Right renal pelvis (tissue), 4 donors: ENCODE data around the gene CPT2. TPM values are rescaled to one million over a fixed set of nuclear protein-coding genes. Genes with fewer than 3 reads are reported as not detected.

Experiments
- DNase-seq, 4 donors: peaks; one replicate each; pipeline ENCODE4 v3.0.0-alpha.2; 2013; ENCODE audit warnings: low read depth in 4 of 4, low spot score in 3 of 4, missing footprints in 1 of 4
- polyA plus RNA-seq, 4 donors: library from polyadenylated mRNA; unstranded; fragments of 120-200 nt; gene quantifications; one replicate each; pipeline ENCODE4 v1.2.1, GENCODE V29; 2013; ENCODE audit not compliant: insufficient read length in 4 of 4

The CPT2 gene
- polyA plus RNA-seq, 4 donors: 27.4 to 33.8 (median 30.3) TPM

GRCh38 chr1:53210954-53211353 lies 14.3 kb downstream of the CPT2 start:
- DNase-seq: no peak

DNA sequence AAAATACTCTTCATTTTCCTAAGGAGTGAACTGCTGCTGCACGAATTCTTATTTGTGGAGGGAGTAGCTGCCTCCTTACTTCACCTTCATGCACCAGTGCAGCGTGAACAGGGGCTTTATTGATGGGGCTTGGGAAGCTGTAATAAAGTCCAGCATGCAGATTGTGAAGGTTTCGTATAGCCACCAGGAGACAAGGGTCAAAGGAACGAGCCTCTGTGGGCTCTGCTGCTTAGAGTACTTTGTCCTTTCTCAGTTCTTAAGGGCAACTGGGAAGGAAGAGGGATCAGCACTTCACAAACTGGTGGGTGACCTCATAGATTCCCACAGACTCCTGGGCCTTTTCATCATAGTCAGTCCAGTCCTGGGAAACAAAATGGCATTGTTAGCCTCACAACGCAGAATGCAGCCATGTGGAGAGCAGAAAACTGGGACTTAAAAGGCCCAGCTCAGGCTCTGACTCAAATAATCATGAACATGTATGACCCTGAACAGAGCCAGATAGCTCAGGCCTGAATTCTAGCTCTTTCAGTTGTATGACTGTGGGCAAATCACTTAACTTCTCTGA lies 17.8 kb downstream of the CPT2 start:
- DNase-seq: peak in 1 of 4 donors; percentile 1

- no peak for DNase-seq
Measured at GRCh38 chr1:53218201-53218600, 21.6 kb downstream of the CPT2 start.

DNA sequence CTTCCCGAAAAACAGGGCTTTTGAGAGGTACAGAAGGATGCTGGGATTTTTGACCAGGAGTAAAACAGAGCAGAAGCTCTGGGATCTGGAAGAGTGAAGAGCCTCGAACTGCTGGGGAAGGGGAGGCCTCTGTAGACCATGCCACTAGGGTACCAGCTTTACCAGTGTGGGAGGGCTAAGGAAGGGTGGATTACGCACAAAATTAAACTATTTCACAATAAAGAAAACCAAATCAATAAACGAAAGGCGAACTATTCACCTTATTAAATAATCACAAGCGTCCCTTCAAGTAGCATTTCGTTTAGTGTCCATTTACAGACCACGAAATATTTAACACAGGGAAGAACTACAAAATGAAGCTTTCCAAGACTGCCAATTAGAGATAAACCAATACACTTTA lies 23.1 kb downstream of the CPT2 start:
- peak in 1 of 4 donors; percentile 0 for DNase-seq

DNA sequence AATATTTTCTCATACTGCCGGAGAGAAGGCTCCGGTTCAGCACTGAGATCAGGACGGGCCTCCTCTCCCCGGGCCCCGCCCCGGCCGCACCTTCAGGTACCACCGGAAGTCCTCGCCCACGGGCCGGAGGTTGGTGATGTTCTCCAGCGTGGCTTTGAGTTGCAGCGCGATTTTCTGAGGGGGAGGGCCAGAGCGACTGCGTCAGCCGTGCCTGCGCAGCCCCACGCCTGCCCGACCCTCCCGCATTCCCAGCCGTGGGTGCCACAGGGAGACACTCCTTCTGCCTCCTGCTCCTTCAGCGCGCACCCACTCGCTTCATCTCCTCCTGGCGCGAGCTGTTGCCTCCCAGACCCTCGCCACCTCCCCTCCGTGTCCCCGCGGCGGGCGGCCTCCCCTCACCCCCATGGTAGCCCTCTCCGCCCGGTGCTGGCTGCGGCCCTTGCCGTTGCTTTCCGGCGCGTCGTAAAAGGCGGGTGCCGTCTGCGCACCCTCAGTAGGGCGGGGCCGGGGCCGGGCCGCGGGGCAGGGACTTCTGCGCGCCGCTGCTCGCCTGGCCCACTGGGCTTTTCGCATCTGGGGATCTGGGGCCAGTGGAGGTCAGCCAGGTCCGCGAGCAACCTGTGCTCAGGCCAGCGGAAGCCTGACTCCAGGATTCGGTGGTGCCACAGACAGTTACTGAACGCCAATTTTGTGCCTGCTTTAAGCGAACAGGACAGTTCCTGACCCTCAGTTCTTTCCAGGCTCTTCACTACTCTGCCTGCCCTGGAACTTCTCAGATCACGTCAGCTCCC lies 23.7 kb downstream of the CPT2 start, which contains the start of gene CZIB:
CZIB (minus strand) TSS at position 464 of the 791 bp plus-strand sequence; CDS start at position 405, 59 bp downstream.
- peak; percentile 83 to 91 (median 84) for DNase-seq

- no peak for DNase-seq
Measured at GRCh38 chr1:53220962-53221286, 24.3 kb downstream of the CPT2 start.

GRCh38 chr1:53237638-53238037 lies 41.0 kb downstream of the CPT2 start:
- no peak for DNase-seq

- DNase-seq: peak; percentile 89 to 98 (median 90)
Measured at GRCh38 chr1:53238197-53239155, 41.9 kb downstream of the CPT2 start, which contains the start of gene MAGOH. MAGOH (minus strand) TSS chr1:53238518; CDS start chr1:53238448, 70 bp downstream.

DNA sequence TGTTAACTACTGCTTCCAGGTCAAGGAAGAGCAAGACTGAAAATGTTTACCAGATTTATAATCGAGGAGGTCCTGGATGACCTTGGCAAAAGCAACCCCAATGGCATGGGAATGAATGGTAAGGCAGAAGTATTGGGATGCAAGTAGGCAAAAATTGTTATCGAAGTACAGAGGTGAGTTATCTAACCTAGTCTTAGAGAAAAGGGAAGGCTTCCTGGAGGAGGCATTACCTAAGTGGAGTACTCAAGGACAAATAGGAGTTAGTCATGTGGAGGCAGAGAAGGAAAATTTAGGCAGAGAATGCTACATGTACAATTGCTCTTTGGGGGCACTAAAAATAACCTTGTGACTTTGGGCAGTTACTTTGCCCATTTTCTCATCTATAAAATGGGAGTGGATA lies 45.2 kb downstream of the CPT2 start:
- no peak for DNase-seq

DNA sequence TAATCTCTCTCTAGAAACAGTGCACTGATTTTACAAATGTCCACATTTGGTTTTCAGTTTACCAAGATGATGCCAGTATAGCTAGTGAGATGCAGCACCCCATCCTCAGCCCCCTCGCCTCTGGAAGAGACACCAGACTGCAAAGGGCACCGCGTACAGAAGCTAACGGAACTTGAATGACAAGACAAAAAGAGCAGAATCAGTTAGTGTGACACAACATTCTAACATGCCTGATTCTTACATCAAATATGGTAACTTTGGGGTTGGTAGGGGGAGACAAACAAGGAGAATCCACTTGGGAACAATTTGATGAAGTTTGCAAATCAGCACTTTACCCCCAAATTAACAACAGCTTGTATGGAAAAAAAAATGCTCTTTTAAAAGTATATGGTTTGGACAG lies 45.8 kb downstream of the CPT2 start:
- no peak for DNase-seq

GRCh38 chr1:53244141-53244540 lies 47.5 kb downstream of the CPT2 start:
- DNase-seq: no peak

DNA sequence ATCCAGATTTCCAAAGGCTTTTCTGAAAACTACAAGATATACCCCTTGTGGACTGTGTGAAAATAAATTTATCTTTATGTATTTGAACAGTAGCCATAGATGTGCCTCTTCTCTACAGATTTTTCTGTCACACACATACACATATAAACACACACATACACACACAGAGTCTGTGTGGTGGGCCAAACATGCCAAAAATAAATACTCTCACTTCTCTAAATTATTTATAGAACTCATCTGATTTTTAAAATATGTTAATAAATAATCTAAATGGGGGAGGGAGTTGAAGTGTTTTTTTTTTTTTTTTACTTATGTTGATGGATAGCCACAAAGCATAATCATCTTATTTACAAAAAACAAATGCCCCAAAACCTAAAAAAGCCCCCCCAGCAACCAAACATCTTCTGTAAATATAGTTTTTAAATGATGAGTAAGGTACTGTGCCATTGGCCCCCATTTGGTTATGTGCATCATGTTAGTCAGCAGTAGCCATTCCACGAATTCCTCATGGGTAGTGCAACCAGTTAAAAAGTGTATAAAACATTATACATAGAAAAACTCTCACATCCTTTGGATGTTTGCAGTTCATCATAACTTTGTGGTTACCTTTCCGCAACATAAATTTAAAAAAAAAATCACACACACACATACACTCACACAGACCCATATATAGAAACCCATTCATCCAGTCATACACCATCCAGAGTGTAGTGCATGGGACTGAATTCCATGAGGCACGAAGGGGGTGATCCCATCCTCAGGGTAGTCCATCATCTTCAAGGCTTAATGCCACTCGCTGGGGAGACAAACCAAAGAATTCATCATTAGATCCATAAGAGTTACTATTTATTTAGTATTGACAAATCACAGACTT lies 49.9 kb downstream of the CPT2 start:
- no peak for DNase-seq

DNA sequence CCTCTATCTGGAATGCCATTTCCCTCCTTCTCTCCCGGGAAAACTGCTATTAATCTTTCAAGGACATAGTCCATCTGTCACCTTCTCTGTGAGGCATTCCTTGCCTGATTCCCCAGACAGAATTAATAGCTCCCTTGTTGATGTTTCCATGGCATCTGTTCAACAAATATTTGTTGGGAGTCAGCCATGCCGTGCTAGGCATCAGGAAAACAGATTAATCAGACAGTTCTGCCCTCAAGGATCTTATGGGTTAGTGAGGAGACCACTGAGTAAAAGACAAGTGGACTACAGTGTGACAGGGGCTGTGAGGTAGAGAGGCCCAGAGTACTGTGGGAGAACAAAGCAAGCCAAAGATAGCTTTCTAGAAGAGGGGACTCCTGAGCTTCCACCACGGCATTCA lies 53.1 kb downstream of the CPT2 start:
- DNase-seq: no peak

DNA sequence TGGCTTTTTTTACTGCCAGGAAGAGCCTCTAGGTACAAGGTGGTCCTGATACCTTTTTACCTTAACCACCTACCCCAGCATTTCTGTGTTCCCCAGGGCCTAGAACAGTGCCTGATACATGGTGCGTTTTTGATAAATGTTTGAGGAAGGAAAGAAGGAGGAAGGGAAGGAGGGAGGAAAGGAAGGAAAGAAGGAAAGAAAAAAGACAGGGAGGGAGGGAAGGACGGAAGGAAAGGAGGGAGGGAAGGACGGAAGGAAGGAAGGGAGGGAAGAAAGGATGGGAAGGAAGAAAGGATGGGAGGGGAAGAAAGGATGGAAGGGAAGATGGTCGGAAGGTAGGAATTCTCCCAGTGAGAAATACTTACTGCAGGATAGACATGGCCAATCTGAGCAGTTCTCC lies 53.7 kb downstream of the CPT2 start:
- no peak for DNase-seq

- no peak for DNase-seq
Measured at GRCh38 chr1:53254011-53254640, 57.5 kb downstream of the CPT2 start.

DNA sequence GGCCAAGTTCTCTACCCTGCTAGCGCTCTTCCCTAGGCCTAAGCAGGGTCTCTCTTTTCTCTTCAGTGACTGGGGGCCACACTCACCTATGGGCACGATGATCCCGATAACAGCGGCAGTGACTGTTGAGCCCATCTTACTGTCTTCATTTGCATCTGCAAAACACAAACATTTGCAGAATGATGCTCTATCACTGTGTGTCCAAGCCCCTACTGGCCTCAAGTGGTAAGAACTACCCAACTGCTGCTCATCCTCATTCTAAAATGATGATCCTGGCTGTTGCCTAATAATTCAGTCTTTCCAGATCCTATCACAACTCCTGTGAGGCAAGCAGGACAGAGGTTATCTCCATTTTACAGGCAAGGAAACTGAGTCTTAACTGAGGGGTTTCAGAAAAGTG lies 58.4 kb downstream of the CPT2 start:
- no peak for DNase-seq

- DNase-seq: no peak
Measured at GRCh38 chr1:53256511-53257453, 60.2 kb downstream of the CPT2 start.

DNA sequence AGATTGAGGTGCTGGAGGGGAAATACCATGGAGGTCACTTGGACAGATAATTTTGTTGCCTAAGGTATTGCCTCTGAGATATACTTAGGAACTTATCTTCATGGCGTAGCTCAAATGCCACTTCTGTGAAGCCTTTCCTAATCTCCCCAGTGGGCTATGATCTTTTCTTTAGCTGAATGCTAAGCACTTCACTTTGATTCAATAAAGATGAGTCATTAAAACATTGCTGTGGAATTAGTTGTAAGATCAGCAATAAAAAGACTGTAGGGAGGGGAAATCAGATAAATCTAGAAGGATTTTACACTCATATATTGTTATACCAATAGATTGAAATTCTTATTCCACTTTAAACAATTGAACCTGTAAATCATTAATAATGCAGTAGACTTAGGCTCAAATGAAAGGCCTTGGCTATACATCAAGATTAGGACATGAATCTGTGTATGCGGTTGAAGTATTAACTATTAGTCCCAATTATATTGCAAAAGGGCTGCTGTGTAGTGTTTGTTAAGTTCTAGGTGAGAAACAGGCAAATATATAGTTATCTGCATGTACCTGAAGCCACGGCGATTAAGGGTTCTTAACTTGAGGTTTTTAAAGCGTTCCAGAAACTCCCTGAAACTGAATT lies 60.9 kb downstream of the CPT2 start:
- DNase-seq: no peak
